H1 (cell line): ENCODE measurements around the gene PTPRD. TPM values are rescaled to one million over a fixed set of nuclear protein-coding genes. Genes with fewer than 3 reads are reported as not detected.

Source experiments
- HDAC2 ChIP-seq, 2 experiments: fragments of 300-600 bp in 1 of 2; sonication (generic) in 1 of 2; IDR thresholded peaks; 2 replicates each; pipeline ENCODE4 v1.6.1; 2011 to 2012; ENCODE audit warnings: low read depth in 2 of 2, low read length in 2 of 2, mild to moderate bottlenecking in 2 of 2, moderate library complexity in 2 of 2, borderline replicate concordance in 1 of 2, inconsistent platforms in 1 of 2
- KDM4A ChIP-seq: IDR thresholded peaks from one replicate; pipeline ENCODE4 v1.7.1; 2012; ENCODE audit warnings: low read depth, mild to moderate bottlenecking, moderate library complexity, low read length, inconsistent platforms; ENCODE audit not compliant: severe bottlenecking
- SP2 ChIP-seq: IDR thresholded peaks from 2 replicates; pipeline ENCODE4 v1.6.1; 2012; ENCODE audit warnings: mild to moderate bottlenecking, low read length, inconsistent platforms
- YY1 ChIP-seq: IDR thresholded peaks from 2 replicates; pipeline ENCODE4 v1.6.1; 2011; ENCODE audit warnings: low read depth, mild to moderate bottlenecking, low read length
- polyA plus RNA-seq, 7 experiments: library from polyadenylated mRNA; depleted of rRNA in 3 of 7; stranded (reverse) in 5 of 7; unstranded in 2 of 7; fragments of >200 nt in 5 of 7; fragments of 200-250 nt in 2 of 7; gene quantifications; 1 replicate in 5 of 7; 2 replicates in 1 of 7; 4 replicates in 1 of 7; pipeline versions ENCODE4 v1.2.1 to v1.2.3, GENCODE V29; 2011 to 2013; ENCODE audit warnings: missing spikeins in 2 of 7, mixed read lengths in 2 of 7
- total RNA-seq: library from RNA; stranded (reverse); fragmentation: NEBNext Ultra II Directional; extraction: Animal tissue kit (Norgen Biotek cat#: 25700); gene quantifications from 2 replicates; pipeline ENCODE4 v1.2.1, GENCODE V29; 2021
- TF ChIP-seq, protein P1 (sequence below), 3 experiments: IDR thresholded peaks; 1 replicate in 2 of 3; 2 replicates in 1 of 3; pipeline versions ENCODE4 v1.5.1 to v1.6.1; 2011; ENCODE audit warnings: low read length in 3 of 3, mild to moderate bottlenecking in 3 of 3, inconsistent platforms in 2 of 3, low read depth in 1 of 3, moderate library complexity in 1 of 3; ENCODE audit not compliant: insufficient read depth in 1 of 3; ENCODE audit errors: control extremely low read depth in 1 of 3

PTPRD gene
- total and polyA plus RNA-seq, 2 of the 8 experiments (the other 6 are each of a cell fraction or from before 2014, with no cell fraction given): 17.2 to 77.0 TPM

DNA sequence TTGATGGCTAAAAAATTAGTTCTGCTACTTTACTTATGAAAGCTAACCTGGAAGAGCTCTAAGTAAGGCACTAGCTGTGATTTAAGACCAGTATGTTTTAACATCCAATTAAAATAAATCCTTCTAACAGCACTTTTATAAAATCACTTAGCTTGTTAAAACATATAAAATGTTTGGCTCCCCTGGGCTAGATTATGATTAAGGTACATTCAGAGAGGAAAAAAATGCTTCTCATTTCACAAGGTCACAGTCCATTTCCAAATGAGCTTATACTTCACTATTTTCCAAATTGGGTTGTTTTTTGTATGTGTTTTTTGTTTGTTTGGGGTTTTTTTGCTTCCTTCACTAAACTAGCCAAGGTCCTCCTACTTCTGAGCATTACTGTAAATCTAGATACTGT, 1938.3 kb downstream of the PTPRD start (continued):
- TF ChIP-seq, protein P1, sequence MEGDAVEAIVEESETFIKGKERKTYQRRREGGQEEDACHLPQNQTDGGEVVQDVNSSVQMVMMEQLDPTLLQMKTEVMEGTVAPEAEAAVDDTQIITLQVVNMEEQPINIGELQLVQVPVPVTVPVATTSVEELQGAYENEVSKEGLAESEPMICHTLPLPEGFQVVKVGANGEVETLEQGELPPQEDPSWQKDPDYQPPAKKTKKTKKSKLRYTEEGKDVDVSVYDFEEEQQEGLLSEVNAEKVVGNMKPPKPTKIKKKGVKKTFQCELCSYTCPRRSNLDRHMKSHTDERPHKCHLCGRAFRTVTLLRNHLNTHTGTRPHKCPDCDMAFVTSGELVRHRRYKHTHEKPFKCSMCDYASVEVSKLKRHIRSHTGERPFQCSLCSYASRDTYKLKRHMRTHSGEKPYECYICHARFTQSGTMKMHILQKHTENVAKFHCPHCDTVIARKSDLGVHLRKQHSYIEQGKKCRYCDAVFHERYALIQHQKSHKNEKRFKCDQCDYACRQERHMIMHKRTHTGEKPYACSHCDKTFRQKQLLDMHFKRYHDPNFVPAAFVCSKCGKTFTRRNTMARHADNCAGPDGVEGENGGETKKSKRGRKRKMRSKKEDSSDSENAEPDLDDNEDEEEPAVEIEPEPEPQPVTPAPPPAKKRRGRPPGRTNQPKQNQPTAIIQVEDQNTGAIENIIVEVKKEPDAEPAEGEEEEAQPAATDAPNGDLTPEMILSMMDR (IDR thresholded peaks at IDR 0.05; ENCODE audit: control extremely low read depth in 1 of 3, insufficient read depth in 1 of 3, low read depth in 1 of 3, low read length in 3 of 3): no peak
- TF ChIP-seq KDM4A (no peak), YY1 (no peak), SP2 (no peak), HDAC2 (IDR thresholded peaks at IDR 0.05; ENCODE audit: borderline replicate concordance in 1 of 2, low read depth in 2 of 2, low read length in 2 of 2) (no peak)
